ENCODE data around the gene PAK4. TPM values are rescaled to one million over a fixed set of nuclear protein-coding genes. Genes with fewer than 3 reads are reported as not detected.

Gene PAK4
- polyA plus RNA-seq, 1 donor (not counting 4 experiments of a cell fraction or from before 2014, with no cell fraction given), result 11.2 TPM

- no peak for FAIRE-seq
- Histone ChIP-seq H3K4me1 (ENCODE audit: control insufficient read depth, extremely low read depth, insufficient read depth, low read length) (peaks cover 10% of the 10 kb centered on the region), H3K79me2 (ENCODE audit: control insufficient read depth, insufficient read depth, low read length) (peaks cover 92% of the 10 kb centered on the region), H3K9me3 (ENCODE audit: control insufficient read depth, low read depth, low read length) (no peaks in the 10 kb centered on the region), H3K4me2 (ENCODE audit: control insufficient read depth, extremely low read depth, insufficient read depth, low read depth, low read length) (no peak overlapping the region), H3K9ac (ENCODE audit: control insufficient read depth, extremely low read depth, insufficient read depth, low read length) (no peak overlapping the region), H3K27ac (ENCODE audit: control insufficient read depth, insufficient read depth, low read length) (no peak overlapping the region), H4K20me1 (ENCODE audit: control insufficient read depth, extremely low read depth, insufficient read depth, low read length) (peaks cover 8% of the 10 kb centered on the region), H3K27me3 (ENCODE audit: control insufficient read depth, extremely low read depth, insufficient read depth, low read length) (no peaks in the 10 kb centered on the region), H3K4me3 (ENCODE audit: control insufficient read depth in 2 of 3, extremely low read depth in 1 of 3, insufficient read depth in 2 of 3, low read depth in 1 of 3, low read length in 3 of 3) (no peak overlapping the region), H3K36me3 (ENCODE audit: control insufficient read depth in 2 of 2, extremely low read depth in 1 of 2, insufficient read depth in 2 of 2, low read length in 2 of 2) (no peaks in the 10 kb centered on the region), H3K9me1 (ENCODE audit: control insufficient read depth, extremely low read depth, insufficient read depth, low read length) (peaks cover 2% of the 10 kb centered on the region), H2AFZ (ENCODE audit: control insufficient read depth, low read length) (no peak overlapping the region)
- no peak for DNase-seq (ENCODE audit: low read depth, low spot score)
- dilution Hi-C loops (cut with MboI; ENCODE audit: extremely low pct_ligation_motif_present, low sequenced_read_pairs), result no loop called here
- TF ChIP-seq CTCF (optimal IDR thresholded peaks at IDR 0.05 in 1 of 3, IDR thresholded peaks at IDR 0.05 in 1 of 3, conservative IDR thresholded peaks at IDR 0.05 in 1 of 3; ENCODE audit: extremely low read depth in 1 of 3, insufficient read depth in 2 of 3, low read length in 3 of 3), result no peak
- no peak for TF ChIP-seq EZH2 (IDR thresholded peaks at IDR 0.05; ENCODE audit: low read length)
Measured at GRCh38 chr19:39136225-39136940, 10.8 kb downstream of the PAK4 start.

DNA sequence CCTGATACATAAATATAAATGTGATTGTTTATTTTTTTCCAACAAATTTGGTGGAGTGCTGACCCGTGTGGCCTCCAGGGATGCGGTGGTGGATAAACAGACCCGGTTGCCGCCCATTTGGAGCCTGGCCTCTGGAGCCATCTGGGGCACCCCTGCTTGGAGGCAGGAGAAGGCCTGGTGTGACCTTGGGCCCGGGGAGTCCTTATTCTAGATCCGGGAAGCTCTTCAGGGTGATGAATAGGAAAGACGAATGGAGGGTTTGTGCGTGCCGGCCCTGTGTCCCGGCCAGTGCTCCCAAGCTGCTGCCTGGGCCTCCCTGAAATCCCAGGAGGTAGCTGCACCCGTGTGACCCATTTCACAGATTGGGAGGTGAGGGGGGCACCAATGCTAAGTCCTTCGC lies 11.5 kb downstream of the PAK4 start:
- no peak overlapping the region for H3K4me2 ChIP-seq (ENCODE audit: control insufficient read depth, extremely low read depth, insufficient read depth, low read depth, low read length)
- peaks cover 89% of the 10 kb centered on the region for H3K79me2 ChIP-seq (ENCODE audit: control insufficient read depth, insufficient read depth, low read length)
- peaks cover 10% of the 10 kb centered on the region for H3K4me1 ChIP-seq (ENCODE audit: control insufficient read depth, extremely low read depth, insufficient read depth, low read length)
- H3K9me3 ChIP-seq (ENCODE audit: control insufficient read depth, low read depth, low read length), result no peaks in the 10 kb centered on the region
- FAIRE-seq (no peak), DNase-seq (ENCODE audit: low read depth, low spot score) (no peak)
- H3K36me3 ChIP-seq (ENCODE audit: control insufficient read depth in 2 of 2, extremely low read depth in 1 of 2, insufficient read depth in 2 of 2, low read length in 2 of 2), result no peaks in the 10 kb centered on the region
- no peak for TF ChIP-seq CTCF (optimal IDR thresholded peaks at IDR 0.05 in 1 of 3, IDR thresholded peaks at IDR 0.05 in 1 of 3, conservative IDR thresholded peaks at IDR 0.05 in 1 of 3; ENCODE audit: extremely low read depth in 1 of 3, insufficient read depth in 2 of 3, low read length in 3 of 3)
- no peak for TF ChIP-seq EZH2 (IDR thresholded peaks at IDR 0.05; ENCODE audit: low read length)
- dilution Hi-C loops (cut with MboI; ENCODE audit: extremely low pct_ligation_motif_present, low sequenced_read_pairs), result no loop called here
- no peak overlapping the region for H3K27ac ChIP-seq (ENCODE audit: control insufficient read depth, insufficient read depth, low read length)
- no peak overlapping the region for H2AFZ ChIP-seq (ENCODE audit: control insufficient read depth, low read length)
- H4K20me1 ChIP-seq (ENCODE audit: control insufficient read depth, extremely low read depth, insufficient read depth, low read length), result peaks cover 7% of the 10 kb centered on the region
- peaks cover 2% of the 10 kb centered on the region for H3K9me1 ChIP-seq (ENCODE audit: control insufficient read depth, extremely low read depth, insufficient read depth, low read length)
- no peak overlapping the region for H3K4me3 ChIP-seq (ENCODE audit: control insufficient read depth in 2 of 3, extremely low read depth in 1 of 3, insufficient read depth in 2 of 3, low read depth in 1 of 3, low read length in 3 of 3)
- no peak overlapping the region for H3K9ac ChIP-seq (ENCODE audit: control insufficient read depth, extremely low read depth, insufficient read depth, low read length)
- H3K27me3 ChIP-seq (ENCODE audit: control insufficient read depth, extremely low read depth, insufficient read depth, low read length), result no peaks in the 10 kb centered on the region
